CD1c-positive myeloid dendritic cell (primary cell): Measurements from ENCODE around the gene DZIP3.
"Not testable (repeated sequence)": the region's sequence is repeated elsewhere in the genome, so short reads cannot be mapped to it uniquely, and the experiment has no call there.

ENCODE experiments used
- DNase-seq: peaks from one replicate; pipeline ENCODE4 v3.0.0-alpha.2; 2016; ENCODE audit errors: extremely low spot score

DZIP3 gene

GRCh38 chr3:108598375-108598774 lies 8.9 kb downstream of the DZIP3 start:
- DNase-seq, result no peak

DNA sequence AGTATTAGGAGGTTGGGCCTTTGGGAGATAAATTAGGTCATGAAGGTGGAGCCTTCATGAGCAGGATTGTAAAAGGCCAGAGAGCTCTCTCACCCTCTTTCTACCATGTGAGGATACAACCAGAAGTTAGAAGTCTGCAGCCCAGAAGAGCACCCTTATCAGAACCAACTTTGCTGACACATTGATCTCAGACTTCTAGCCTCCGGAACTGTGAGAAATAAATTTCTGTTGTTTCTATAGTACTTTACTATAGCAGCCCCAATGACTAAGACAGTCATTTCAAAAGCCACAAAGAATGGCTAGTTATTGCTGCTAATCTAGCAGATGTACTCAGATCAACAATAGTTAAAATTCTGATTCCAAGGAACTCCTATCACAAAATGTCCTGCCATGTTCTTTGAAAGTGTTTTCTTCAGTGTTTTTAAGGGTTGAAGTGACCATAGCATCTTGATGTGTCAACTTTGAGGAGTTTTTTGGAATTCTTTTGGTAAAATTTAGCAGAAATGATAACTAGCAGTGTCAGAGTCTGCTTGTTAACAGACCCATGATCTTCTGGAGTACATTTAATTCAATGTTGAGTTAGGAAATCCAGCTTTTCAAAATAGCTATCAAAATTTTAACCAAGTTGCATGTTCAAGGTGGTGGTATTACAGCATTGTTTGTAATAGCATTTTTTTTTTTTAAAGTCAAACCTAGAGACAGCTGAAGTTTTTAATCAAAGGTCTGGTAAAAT lies 10.3 kb downstream of the DZIP3 start:
- no peak for DNase-seq

DNA sequence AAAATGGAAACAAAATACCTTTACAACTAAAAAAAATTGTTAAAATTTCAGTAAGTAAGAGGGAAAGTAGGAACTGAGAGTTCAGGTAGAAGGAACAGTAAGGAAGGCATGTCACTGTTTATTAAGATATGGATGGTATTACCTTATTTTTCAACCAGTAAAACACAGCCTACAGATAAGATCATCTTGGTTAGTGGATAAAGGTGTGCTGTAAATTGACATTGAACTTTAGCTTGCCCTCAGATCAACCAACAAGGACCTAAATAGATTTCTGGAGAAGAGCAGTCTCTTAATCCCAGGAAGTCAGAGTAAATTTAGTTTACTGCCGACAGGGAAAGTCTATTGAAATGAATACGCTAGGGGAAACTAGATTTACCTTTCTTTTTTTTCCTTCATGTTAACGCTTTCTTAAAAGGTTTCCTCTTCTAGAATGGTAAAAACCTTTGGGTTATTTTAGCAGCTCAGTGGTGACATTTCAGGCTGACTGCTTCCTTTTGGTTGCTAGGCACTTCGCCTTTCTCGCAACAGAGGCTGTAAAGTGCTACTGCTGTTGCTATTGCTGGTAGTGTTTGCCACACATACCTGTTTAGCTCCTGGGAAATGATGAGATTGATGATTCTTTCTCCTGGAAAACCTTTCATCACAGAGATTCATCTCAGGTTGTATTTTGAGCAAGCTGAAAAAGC lies 12.9 kb downstream of the DZIP3 start:
- peak; percentile 10 for DNase-seq

GRCh38 chr3:108602935-108603294 lies 13.4 kb downstream of the DZIP3 start:
- no peak for DNase-seq

- DNase-seq, result peak; percentile 13
Observed at GRCh38 chr3:108603691-108604090, 14.2 kb downstream of the DZIP3 start.

- no peak for DNase-seq
Observed at GRCh38 chr3:108605028-108605427, 15.5 kb downstream of the DZIP3 start.

GRCh38 chr3:108605491-108605890 lies 16.0 kb downstream of the DZIP3 start:
- no peak for DNase-seq

DNA sequence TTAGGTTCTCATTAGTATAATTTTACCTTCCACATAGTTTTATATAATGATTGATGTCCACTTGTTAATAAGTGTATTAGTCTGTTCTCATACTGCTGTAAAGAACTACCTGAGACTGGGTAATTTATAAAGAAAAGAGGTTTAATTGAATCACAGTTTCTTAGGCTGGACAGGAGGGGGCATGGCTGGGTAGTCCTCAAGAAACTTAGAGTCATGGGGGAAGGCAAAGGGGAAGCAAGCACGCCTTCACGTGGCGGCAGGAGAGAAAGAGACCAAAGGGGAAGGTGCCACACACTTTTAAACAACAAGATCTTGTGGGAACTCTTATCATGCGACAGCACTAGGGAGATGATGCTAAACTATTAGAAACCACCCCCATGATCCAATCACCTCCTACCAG lies 19.2 kb downstream of the DZIP3 start:
- DNase-seq, result no peak

DNA sequence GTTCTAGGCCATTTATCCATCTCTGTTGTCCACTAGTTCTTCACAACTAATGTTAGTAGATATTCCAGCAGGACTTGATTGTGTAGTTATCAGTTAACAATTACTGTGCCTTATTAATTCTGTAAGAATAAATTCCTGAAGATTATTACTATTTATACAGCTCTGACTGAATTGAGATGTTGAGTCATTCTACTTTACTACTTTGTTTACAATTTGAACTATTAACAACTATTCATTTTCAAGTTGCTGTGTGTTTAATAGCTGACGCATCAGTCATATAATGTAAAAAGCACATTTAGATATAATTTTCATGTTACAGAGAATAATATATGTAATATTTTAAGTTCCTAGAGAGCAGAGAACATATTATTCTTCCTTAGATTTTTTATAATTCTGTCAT lies 21.1 kb downstream of the DZIP3 start:
- no peak for DNase-seq

DNA sequence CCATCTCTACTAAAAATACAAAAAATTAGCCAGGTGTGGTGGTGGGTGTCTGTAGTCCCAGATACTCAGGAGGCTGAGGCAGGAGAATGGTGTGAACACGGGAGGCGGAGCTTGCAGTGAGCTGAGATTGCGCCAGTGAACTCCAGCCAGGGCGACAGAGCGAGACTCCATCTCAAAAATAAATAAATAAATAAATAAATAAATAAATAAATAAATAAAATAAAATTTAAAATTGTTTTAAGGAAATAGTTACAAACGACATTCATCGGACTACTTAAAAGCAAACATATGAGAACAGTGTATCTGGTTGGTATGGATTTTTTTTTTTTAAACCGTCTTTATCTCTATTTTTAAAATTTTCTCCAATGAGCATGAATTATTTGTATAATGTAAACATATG lies 26.6 kb downstream of the DZIP3 start:
- DNase-seq, result not testable (repeated sequence)

DNA sequence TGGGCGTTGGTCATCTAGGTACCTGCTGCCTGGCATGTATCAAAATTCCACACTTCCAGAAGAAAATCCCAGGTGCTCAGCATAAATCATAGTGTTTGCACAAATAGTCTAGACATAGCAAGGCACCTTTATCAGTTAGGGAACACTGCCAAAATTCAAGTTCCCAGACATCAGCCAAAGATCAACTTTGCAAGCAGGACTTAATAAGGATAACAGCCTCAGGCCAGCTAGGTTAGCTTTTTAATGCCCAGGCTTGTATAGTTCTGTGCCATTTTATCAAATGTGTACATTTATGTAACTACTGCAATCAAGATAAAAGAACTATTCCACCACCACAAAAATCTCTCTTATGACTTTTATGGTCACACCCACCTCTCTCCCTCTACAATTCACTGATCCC lies 30.7 kb downstream of the DZIP3 start:
- no peak for DNase-seq

GRCh38 chr3:108623504-108623903 lies 34.0 kb downstream of the DZIP3 start:
- DNase-seq, result no peak

- no peak for DNase-seq
Observed at GRCh38 chr3:108629974-108630373, 40.5 kb downstream of the DZIP3 start.

DNA sequence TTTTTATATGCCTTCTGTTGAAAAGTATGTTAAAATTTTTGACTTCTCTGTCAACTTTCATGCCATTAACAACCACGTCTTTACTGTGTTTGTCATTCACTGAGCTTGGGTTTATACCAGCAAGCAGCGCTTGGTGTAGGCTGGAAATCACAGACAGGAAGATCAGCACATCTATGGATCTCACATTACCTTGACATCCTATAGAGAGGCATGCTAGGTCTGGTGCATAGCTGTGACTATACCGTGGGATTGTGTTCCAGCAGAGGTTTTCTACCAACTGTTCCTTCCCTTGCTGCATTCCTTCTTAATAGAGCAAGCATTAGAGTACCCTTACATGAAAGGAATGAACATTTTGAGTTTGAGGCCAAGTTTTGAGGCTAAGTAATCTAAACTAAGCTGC lies 53.0 kb downstream of the DZIP3 start:
- no peak for DNase-seq

DNA sequence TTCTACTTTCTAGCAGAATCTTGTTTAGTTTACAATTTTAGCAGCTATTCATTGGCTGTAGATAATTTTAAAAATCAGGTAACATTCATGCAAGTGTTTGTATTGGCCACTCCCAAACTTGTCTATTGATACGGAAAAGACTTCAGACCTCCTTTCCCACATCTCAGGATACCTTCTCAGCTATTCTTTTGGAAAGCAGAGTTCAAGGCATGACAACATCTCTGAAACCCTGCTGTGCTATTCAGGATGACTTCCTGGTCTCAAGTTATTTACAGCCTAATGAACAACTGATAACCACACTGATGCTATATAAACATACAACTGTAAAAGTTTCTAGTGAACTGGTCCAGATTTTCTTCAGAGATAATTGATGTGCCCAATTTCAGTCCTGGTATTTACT lies 55.8 kb downstream of the DZIP3 start:
- DNase-seq, result no peak

GRCh38 chr3:108655664-108656063 lies 66.1 kb downstream of the DZIP3 start:
- not testable (repeated sequence) for DNase-seq

GRCh38 chr3:108661699-108662098 lies 72.2 kb downstream of the DZIP3 start:
- no peak for DNase-seq

DNA sequence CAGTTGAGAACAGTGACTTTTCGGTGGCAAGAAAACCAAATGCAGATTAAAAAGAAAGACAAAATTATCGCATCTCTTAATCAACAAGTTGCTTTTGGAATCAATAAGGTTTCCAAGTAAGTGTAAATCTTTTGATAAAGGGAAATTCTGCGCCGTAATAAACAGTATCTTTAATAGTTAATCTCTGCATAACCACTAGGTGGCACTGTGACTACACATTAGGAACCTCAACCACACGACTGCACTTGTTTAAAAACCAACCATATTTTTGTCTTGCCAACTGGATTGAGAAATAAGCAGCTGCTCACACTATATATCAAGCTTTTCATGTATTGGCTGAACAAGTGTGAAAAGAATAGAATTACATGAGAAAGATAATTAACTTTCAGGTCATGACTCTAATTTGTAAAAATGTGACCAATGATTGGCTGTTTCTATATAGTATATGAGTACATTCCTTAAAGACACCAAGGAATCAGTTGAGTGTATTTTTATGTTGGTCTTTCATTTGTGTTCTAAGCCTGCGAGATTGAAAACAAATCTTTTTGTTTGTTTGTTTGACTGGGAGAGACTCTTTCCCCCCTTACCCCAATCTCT lies 72.7 kb downstream of the DZIP3 start:
- peak; percentile 72 for DNase-seq

DNA sequence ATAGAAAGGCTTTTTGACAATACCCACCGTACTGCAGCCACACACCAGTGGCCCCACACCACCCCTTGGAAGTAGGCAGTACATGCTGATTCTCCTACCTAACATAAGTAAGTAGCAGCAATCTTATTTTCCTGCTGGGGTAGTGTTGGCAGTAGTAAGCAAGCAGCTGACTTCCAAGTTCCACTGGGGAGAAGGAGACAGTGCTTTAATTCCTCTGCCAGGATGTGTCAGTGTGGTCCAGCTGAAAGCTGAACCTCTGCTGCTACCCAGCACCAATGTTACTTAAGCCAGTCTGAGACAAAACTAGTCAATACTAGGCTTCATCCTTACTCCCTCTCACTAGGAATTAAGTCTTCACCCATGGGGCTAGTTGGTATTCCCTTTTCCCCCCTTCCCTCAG lies 74.7 kb downstream of the DZIP3 start:
- DNase-seq, result no peak

DNA sequence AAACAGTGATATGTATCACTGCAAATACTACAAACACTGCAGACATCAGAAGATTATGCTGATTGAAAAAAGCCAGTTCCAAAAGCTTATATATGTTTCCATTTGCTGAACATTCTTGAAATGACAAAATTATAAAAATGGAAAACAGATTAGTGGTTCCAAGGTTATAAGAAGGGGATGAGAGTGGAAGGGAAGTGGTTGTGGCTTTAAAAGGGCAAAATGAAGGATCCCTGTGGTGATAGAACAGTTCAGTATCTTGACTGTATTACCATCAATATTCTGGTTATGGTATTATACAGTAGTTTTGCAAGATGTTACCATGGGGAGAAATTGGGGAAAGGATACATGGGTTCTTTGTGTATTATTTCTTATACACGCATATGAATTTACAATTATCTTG lies 77.8 kb downstream of the DZIP3 start:
- DNase-seq, result no peak

- DNase-seq, result no peak
Observed at GRCh38 chr3:108669208-108669607, 79.7 kb downstream of the DZIP3 start.

DNA sequence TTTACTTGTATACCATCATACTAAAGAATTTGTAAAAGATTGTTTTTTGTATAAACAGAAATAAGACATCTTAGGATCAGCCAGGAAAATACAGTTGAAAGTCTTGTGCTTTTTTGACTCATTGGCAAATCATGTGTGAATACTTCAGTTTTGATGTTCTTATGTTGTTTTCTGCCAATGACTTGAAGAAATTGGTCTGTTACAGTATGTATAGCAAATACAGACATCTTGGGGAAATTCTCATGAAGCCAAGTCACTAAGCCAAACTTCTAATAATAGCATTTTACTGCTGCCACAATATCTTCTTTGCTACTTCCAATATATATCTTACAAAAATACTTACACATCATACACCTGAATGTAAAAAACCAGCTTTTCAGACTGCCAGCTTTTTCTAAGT lies 83.2 kb downstream of the DZIP3 start:
- DNase-seq, result no peak

- DNase-seq, result no peak
Observed at GRCh38 chr3:108673988-108674661, 84.6 kb downstream of the DZIP3 start.
